GM18870 (cell line): Measurements from ENCODE around the gene HDHD2.

Source experiments
- ATAC-seq: cut with Tn5 transposase; IDR thresholded peaks from one replicate; pipeline ENCODE4 v1.9.1; 2021; ENCODE audit warnings: moderate library complexity; ENCODE audit not compliant: unreplicated experiment

The HDHD2 gene

DNA sequence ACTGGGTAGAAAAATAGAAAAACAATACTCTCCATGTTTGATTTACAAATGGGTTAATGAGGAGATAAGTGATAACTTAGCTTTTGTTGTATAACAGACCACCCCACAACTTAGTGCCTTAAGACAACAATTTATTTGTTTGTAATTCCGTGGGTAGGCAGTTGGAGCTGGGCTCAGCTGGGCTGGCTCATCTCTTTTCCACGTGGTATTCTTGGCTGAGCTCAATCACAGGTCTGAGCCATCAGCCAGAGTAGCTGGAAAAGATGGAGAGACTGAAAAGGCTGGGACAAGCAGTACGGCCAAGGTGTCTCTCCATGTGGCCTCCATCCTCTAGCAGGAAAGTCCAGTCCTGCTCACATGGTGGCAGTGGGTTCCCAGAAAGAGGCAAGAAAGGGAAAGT is 82.7 kb downstream of the HDHD2 start:
- no peak for ATAC-seq

DNA sequence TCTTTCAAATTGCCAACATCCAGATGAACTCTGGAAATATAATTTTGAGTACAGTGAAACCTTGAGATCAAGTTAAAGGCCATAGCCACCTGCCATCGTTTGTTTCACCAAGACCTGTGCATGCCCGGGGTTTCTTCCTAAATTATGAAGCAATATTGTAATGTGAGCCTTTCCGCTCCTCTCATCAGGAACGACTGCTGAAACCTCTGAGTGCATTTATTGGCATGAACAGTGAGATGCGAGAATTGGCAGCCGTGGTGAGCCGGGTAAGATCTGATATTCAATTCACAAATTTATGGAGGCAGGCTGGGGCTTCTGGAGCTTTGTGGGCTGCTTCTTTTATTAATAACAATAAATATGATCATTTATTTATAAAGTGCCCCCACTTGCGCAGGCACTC is 87.2 kb downstream of the HDHD2 start:
- ATAC-seq, result no peak

DNA sequence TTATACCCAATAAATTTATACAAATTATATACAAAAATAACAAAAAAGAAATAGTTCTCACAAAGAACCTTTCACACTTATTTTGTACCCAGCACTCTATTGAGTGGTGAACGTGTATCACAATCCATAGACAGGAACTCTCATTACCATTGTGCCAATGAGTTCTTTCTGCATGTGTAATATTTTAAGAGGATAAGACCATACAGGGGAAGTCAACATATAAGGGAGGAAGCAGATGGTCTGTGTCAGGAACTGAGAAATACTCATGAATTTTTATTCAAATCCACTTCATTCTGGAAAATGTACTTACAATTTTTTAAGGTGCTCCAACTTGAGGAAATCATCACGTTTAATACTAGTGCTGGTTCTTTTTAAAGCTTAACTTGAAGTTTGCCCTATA is 87.8 kb downstream of the HDHD2 start:
- ATAC-seq, result no peak
